SK-N-SH (cell line): Measurements from ENCODE around the gene PTPRG.

Experiments
- EP300 ChIP-seq, 2 experiments: IDR thresholded peaks; 2 replicates each; pipeline versions ENCODE4 v1.4.0 to v1.6.1; 2012; ENCODE audit warnings: borderline replicate concordance in 1 of 2, low read depth in 1 of 2, low read length in 1 of 2
- MEF2A ChIP-seq: IDR thresholded peaks from 2 replicates; pipeline ENCODE4 v1.4.0; 2012; ENCODE audit warnings: low read depth, borderline replicate concordance
- NFIC ChIP-seq: IDR thresholded peaks from 2 replicates; pipeline ENCODE4 v1.4.0; 2012; ENCODE audit warnings: borderline replicate concordance
- POLR2AphosphoS5 ChIP-seq: IDR thresholded peaks from 2 replicates; pipeline ENCODE4 v1.6.1; 2012; ENCODE audit warnings: low read depth, low read length
- RAD21 ChIP-seq: IDR thresholded peaks from 2 replicates; pipeline ENCODE4 v1.6.1; 2012; ENCODE audit warnings: mild to moderate bottlenecking, low read length
- RCOR1 ChIP-seq: fragments of 150-350 bp; IDR thresholded peaks from 2 replicates; pipeline ENCODE4 v1.6.1; 2017; ENCODE audit warnings: antibody characterized with exemption, low read length
- TAF1 ChIP-seq: IDR thresholded peaks from 2 replicates; pipeline ENCODE4 v1.6.1; 2012; ENCODE audit warnings: low read depth, mild to moderate bottlenecking, low read length, moderate library complexity, borderline replicate concordance
- YY1 ChIP-seq: IDR thresholded peaks from 2 replicates; pipeline ENCODE4 v1.4.0; 2012; ENCODE audit warnings: low read depth, mild to moderate bottlenecking
- TF ChIP-seq, protein P1 (sequence below): fragments of 200-600 bp; sonication (generic); IDR thresholded peaks from 2 replicates; pipeline ENCODE4 v1.6.1; 2017; ENCODE audit warnings: antibody characterized with exemption, mild to moderate bottlenecking, moderate library complexity

DNA sequence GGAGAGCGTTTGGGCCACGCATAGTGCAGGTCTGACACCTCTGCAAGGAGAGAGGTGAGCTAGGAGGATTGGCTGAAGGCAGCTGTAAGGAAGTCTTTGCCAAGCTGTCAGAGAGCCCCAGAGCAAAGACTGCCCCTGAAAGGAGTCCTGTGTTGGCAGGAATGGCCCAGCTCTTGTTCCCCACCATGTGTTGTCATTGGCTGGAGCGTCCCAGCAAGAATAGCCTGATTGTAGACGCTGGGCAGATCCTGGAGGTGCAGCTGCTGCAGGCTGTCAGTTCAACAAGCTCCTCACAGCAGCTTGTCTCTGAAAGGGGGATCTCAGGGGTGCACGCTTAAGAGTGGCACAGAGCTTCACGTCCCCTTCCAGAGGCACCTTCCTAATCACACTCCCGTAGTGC, 574.4 kb downstream of the PTPRG start:
- TF ChIP-seq EP300 (IDR thresholded peaks at IDR 0.05; ENCODE audit: borderline replicate concordance in 1 of 2, low read depth in 1 of 2, low read length in 1 of 2) (no peak), RAD21 (no peak), NFIC (no peak), POLR2AphosphoS5 (no peak), MEF2A (no peak), YY1 (no peak), RCOR1 (no peak), TAF1 (no peak)
- TF ChIP-seq, protein P1, sequence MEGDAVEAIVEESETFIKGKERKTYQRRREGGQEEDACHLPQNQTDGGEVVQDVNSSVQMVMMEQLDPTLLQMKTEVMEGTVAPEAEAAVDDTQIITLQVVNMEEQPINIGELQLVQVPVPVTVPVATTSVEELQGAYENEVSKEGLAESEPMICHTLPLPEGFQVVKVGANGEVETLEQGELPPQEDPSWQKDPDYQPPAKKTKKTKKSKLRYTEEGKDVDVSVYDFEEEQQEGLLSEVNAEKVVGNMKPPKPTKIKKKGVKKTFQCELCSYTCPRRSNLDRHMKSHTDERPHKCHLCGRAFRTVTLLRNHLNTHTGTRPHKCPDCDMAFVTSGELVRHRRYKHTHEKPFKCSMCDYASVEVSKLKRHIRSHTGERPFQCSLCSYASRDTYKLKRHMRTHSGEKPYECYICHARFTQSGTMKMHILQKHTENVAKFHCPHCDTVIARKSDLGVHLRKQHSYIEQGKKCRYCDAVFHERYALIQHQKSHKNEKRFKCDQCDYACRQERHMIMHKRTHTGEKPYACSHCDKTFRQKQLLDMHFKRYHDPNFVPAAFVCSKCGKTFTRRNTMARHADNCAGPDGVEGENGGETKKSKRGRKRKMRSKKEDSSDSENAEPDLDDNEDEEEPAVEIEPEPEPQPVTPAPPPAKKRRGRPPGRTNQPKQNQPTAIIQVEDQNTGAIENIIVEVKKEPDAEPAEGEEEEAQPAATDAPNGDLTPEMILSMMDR = no peak
